WTC11 (cell line): Measurements from ENCODE around the gene NPAS3. TPM values are rescaled to one million over a fixed set of nuclear protein-coding genes. Genes with fewer than 3 reads are reported as not detected.

Experiments used
- ATAC-seq: fragments of 200-7000 bp; cut with Tn5 transposase; 2 replicates; pipeline ENCODE4 v1.10.0; 2021; ENCODE audit warnings: mild to moderate bottlenecking, moderate library complexity
- CTCF ChIA-PET: fragments of 300-600 bp; sonication (Branson Sonifier 250); formaldehyde crosslinking; loops from one replicate; lab custom pipeline; 2021; ENCODE audit warnings: antibody characterized with exemption; lab: Charles Lee
- POLR2A ChIA-PET: fragments of 350-600 bp; sonication (Branson Sonifier 250); formaldehyde crosslinking; loops from one replicate; lab custom pipeline; 2021; ENCODE audit warnings: antibody characterized with exemption; lab: Charles Lee
- DNase-seq: peaks from one replicate; pipeline ENCODE4 v3.0.0; 2021; ENCODE audit warnings: low spot score
- H3K27ac Mint-ChIP-seq: 2 replicates; pipeline ENCODE4 v1.8.0; 2021; ENCODE audit warnings: mixed read lengths
- H3K27me3 Mint-ChIP-seq: 2 replicates; pipeline ENCODE4 v1.8.0; 2021; ENCODE audit warnings: low read depth, mild to moderate bottlenecking, moderate library complexity, mixed read lengths
- H3K36me3 Mint-ChIP-seq: 2 replicates; pipeline ENCODE4 v1.8.0; 2021; ENCODE audit warnings: mixed read lengths
- H3K4me1 Mint-ChIP-seq: 2 replicates; pipeline ENCODE4 v1.8.0; 2022; ENCODE audit warnings: mixed read lengths
- H3K4me3 Mint-ChIP-seq: 2 replicates; pipeline ENCODE4 v1.8.0; 2021; ENCODE audit warnings: mild to moderate bottlenecking, moderate library complexity, mixed read lengths
- H3K9me3 Mint-ChIP-seq: 2 replicates; pipeline ENCODE4 v1.8.0; 2021; ENCODE audit warnings: mixed read lengths
- CBFB ChIP-seq: sonication (generic); formaldehyde crosslinking; IDR thresholded peaks from 2 replicates; pipeline ENCODE4 v1.8.1; 2022; ENCODE audit warnings: mild to moderate bottlenecking, low read depth, missing genetic modification reagents
- ELF4 ChIP-seq: sonication (generic); formaldehyde crosslinking; IDR thresholded peaks from 2 replicates; pipeline ENCODE4 v1.8.1; 2022; ENCODE audit warnings: low read depth, mild to moderate bottlenecking, moderate library complexity, missing genetic modification reagents
- ETV6 ChIP-seq: sonication (generic); formaldehyde crosslinking; IDR thresholded peaks from 2 replicates; pipeline ENCODE4 v1.8.1; 2022; ENCODE audit warnings: mild to moderate bottlenecking, missing genetic modification reagents
- GABPB1 ChIP-seq: sonication (generic); formaldehyde crosslinking; IDR thresholded peaks from 2 replicates; pipeline ENCODE4 v1.8.1; 2023; ENCODE audit warnings: mild to moderate bottlenecking, missing genetic modification reagents
- HMGA2 ChIP-seq: fragments of 250-450 bp; sonication (Bioruptor Pico); IDR thresholded peaks from 2 replicates; pipeline ENCODE4 v1.4.0; 2021; ENCODE audit warnings: mild to moderate bottlenecking, moderate library complexity
- JAZF1 ChIP-seq: fragments of 250-450 bp; sonication (Bioruptor Pico); IDR thresholded peaks from 2 replicates; pipeline ENCODE4 v1.9.0; 2021; ENCODE audit warnings: moderate library complexity, mild to moderate bottlenecking, inconsistent platforms
- JUN ChIP-seq: sonication (generic); formaldehyde crosslinking; IDR thresholded peaks from 2 replicates; pipeline ENCODE4 v1.8.0; 2023; ENCODE audit warnings: mild to moderate bottlenecking, missing genetic modification reagents
- NR2C2 ChIP-seq: sonication (generic); formaldehyde crosslinking; IDR thresholded peaks from 2 replicates; pipeline ENCODE4 v1.8.0; 2022; ENCODE audit warnings: mild to moderate bottlenecking, missing genetic modification reagents
- NR3C1 ChIP-seq: sonication (generic); formaldehyde crosslinking; conservative IDR thresholded peaks from 2 replicates; pipeline ENCODE4 v1.8.1; 2023; ENCODE audit warnings: low read depth, mild to moderate bottlenecking, missing genetic modification reagents
- RORB ChIP-seq: fragments of 250-450 bp; sonication (Bioruptor Pico); IDR thresholded peaks from 2 replicates; pipeline ENCODE4 v1.9.0; 2021; ENCODE audit warnings: mild to moderate bottlenecking
- ZNF138 ChIP-seq: sonication (generic); formaldehyde crosslinking; conservative IDR thresholded peaks from 2 replicates; pipeline ENCODE4 v1.8.1; 2022; ENCODE audit warnings: mild to moderate bottlenecking, moderate library complexity, missing genetic modification reagents
- total RNA-seq: library from RNA; stranded (reverse); gene quantifications from 3 replicates; pipeline ENCODE4 v1.2.3, GENCODE V29; 2021
- TF ChIP-seq, protein P1 (sequence below): sonication (generic); formaldehyde crosslinking; IDR thresholded peaks from 2 replicates; pipeline ENCODE4 v1.8.0; 2022; ENCODE audit warnings: mild to moderate bottlenecking, missing genetic modification reagents
- TF ChIP-seq, protein P2 (sequence below): fragments of 200-600 bp; IDR thresholded peaks from 2 replicates; pipeline ENCODE4 v1.8.0; 2022; ENCODE audit warnings: antibody characterized with exemption
- TF ChIP-seq, protein P3 (sequence below): sonication (generic); formaldehyde crosslinking; IDR thresholded peaks from 2 replicates; pipeline ENCODE4 v1.8.1; 2023; ENCODE audit warnings: mild to moderate bottlenecking, missing genetic modification reagents
- TF ChIP-seq, protein P4 (sequence below): sonication (generic); formaldehyde crosslinking; IDR thresholded peaks from 2 replicates; pipeline ENCODE4 v1.8.1; 2023; ENCODE audit warnings: mild to moderate bottlenecking, missing genetic modification reagents, moderate library complexity
- TF ChIP-seq, protein P5 (sequence below): sonication (generic); formaldehyde crosslinking; IDR thresholded peaks from 2 replicates; pipeline ENCODE4 v1.8.0; 2022; ENCODE audit warnings: mild to moderate bottlenecking, missing genetic modification reagents
- TF ChIP-seq, protein P6 (sequence below): sonication (generic); formaldehyde crosslinking; conservative IDR thresholded peaks from 2 replicates; pipeline ENCODE4 v1.8.1; 2023; ENCODE audit warnings: mild to moderate bottlenecking, low read depth, missing genetic modification reagents, moderate library complexity
- TF ChIP-seq, protein P7 (sequence below): sonication (generic); formaldehyde crosslinking; IDR thresholded peaks from 2 replicates; pipeline ENCODE4 v1.8.0; 2023; ENCODE audit warnings: missing genetic modification reagents
- TF ChIP-seq, protein P8 (sequence below): fragments of 250-450 bp; sonication (Bioruptor Pico); IDR thresholded peaks from 2 replicates; pipeline ENCODE4 v1.9.0; 2021; ENCODE audit warnings: mild to moderate bottlenecking, borderline replicate concordance

The NPAS3 gene
- total RNA-seq, 1 experiment from 2014 or later, result 3.2 TPM

DNA sequence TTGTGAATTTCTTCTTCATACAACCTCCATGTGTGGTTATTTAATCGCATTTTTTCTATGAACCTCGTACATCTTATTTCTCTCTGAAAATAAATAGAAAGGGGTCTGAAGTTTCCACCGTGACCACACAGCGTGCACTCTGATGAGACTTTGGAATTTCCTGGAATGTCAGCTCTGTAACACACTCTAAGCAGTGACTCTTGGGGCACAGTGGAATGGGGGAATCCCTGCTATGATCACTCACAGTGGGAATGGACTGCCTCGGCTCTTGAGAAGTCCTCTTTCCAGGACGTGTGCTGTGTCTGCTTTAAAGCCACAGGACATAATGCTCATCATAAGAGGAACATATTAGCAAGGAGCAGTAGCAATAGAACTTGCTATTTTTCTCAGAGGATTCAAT is 596.0 kb downstream of the NPAS3 start (continued):
- TF ChIP-seq, protein P1, sequence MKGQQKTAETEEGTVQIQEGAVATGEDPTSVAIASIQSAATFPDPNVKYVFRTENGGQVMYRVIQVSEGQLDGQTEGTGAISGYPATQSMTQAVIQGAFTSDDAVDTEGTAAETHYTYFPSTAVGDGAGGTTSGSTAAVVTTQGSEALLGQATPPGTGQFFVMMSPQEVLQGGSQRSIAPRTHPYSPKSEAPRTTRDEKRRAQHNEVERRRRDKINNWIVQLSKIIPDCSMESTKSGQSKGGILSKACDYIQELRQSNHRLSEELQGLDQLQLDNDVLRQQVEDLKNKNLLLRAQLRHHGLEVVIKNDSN, result no peak
- TF ChIP-seq, protein P2, sequence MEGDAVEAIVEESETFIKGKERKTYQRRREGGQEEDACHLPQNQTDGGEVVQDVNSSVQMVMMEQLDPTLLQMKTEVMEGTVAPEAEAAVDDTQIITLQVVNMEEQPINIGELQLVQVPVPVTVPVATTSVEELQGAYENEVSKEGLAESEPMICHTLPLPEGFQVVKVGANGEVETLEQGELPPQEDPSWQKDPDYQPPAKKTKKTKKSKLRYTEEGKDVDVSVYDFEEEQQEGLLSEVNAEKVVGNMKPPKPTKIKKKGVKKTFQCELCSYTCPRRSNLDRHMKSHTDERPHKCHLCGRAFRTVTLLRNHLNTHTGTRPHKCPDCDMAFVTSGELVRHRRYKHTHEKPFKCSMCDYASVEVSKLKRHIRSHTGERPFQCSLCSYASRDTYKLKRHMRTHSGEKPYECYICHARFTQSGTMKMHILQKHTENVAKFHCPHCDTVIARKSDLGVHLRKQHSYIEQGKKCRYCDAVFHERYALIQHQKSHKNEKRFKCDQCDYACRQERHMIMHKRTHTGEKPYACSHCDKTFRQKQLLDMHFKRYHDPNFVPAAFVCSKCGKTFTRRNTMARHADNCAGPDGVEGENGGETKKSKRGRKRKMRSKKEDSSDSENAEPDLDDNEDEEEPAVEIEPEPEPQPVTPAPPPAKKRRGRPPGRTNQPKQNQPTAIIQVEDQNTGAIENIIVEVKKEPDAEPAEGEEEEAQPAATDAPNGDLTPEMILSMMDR, result no peak
- no peak for TF ChIP-seq RORB (CRISPR knock-in tag)
- TF ChIP-seq, protein P3, sequence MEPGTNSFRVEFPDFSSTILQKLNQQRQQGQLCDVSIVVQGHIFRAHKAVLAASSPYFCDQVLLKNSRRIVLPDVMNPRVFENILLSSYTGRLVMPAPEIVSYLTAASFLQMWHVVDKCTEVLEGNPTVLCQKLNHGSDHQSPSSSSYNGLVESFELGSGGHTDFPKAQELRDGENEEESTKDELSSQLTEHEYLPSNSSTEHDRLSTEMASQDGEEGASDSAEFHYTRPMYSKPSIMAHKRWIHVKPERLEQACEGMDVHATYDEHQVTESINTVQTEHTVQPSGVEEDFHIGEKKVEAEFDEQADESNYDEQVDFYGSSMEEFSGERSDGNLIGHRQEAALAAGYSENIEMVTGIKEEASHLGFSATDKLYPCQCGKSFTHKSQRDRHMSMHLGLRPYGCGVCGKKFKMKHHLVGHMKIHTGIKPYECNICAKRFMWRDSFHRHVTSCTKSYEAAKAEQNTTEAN, result no peak
- TF ChIP-seq, protein P4, sequence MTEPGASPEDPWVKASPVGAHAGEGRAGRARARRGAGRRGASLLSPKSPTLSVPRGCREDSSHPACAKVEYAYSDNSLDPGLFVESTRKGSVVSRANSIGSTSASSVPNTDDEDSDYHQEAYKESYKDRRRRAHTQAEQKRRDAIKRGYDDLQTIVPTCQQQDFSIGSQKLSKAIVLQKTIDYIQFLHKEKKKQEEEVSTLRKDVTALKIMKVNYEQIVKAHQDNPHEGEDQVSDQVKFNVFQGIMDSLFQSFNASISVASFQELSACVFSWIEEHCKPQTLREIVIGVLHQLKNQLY (CRISPR knock-in tag), result no peak
- TF ChIP-seq, all 79 proteins: peak for 0

DNA sequence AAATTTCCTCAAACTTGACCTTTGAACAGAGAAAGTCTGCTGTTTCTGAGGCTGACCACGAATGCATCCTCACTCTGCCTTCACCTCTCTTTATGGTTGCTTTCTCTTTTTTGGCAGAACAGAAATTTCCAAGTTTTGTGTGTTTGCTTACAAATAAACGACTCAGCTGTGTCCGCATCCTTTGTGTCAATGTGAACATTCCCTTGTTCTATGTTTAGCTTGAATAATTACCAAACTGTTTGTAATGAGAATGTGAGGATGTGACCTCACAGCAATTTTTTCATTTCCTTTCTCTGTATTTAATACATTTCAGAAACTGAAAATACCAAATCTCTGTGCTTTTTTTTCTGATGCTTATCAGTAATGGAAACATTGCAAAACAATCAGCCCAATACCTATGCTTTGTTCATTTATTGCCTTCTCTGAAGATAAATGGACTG is 601.3 kb downstream of the NPAS3 start:
- Mint-ChIP-seq H3K4me1 (peaks cover 10% of the 10 kb centered on the region; the same call in 1 of the 2 replicates), H3K27ac (no peak overlapping the region), H3K9me3 (no peaks in the 10 kb centered on the region), H3K36me3 (no peaks in the 10 kb centered on the region), H3K4me3 (no peak overlapping the region), H3K27me3 (no peaks in the 10 kb centered on the region; the same call in 1 of the 2 replicates)
- ChIA-PET POLR2A (no interaction called here), CTCF (no interaction called here)
- DNase-seq (no peak), ATAC-seq (no peak)
- TF ChIP-seq JAZF1 (CRISPR knock-in tag) (no peak), ZNF138 (CRISPR knock-in tag) (no peak), CBFB (CRISPR knock-in tag) (no peak)
- TF ChIP-seq, protein P5, sequence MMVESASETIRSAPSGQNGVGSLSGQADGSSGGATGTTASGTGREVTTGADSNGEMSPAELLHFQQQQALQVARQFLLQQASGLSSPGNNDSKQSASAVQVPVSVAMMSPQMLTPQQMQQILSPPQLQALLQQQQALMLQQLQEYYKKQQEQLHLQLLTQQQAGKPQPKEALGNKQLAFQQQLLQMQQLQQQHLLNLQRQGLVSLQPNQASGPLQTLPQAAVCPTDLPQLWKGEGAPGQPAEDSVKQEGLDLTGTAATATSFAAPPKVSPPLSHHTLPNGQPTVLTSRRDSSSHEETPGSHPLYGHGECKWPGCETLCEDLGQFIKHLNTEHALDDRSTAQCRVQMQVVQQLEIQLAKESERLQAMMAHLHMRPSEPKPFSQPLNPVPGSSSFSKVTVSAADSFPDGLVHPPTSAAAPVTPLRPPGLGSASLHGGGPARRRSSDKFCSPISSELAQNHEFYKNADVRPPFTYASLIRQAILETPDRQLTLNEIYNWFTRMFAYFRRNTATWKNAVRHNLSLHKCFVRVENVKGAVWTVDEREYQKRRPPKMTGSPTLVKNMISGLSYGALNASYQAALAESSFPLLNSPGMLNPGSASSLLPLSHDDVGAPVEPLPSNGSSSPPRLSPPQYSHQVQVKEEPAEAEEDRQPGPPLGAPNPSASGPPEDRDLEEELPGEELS (CRISPR knock-in tag), result no peak

DNA sequence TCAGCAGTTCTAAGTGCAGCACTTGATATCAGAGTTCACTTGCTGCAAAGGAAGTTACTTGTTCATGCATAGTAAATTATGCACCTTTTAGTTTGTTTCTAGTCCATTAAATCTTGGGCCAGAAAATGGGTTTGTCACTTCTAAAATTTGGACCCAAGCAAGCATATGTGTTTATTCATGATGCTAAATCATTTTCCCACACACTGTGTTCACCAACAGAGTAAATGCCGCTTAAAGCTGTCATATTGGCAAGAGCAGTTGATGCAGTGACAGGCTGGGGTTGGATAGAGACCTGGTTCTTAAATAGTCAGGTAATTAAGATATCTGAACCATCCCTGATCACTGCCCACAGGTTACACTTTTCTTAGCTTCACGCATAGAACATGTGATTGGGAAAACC is 602.5 kb downstream of the NPAS3 start:
- Mint-ChIP-seq H3K36me3 (no peaks in the 10 kb centered on the region), H3K4me3 (no peak overlapping the region), H3K4me1 (peaks cover 10% of the 10 kb centered on the region; the same call in 1 of the 2 replicates), H3K27me3 (no peaks in the 10 kb centered on the region; the same call in 1 of the 2 replicates), H3K9me3 (no peaks in the 10 kb centered on the region), H3K27ac (no peak overlapping the region)
- POLR2A ChIA-PET, result no interaction called here
- ATAC-seq, result no peak
- DNase-seq, result no peak
- CTCF ChIA-PET, result interaction anchor here (0.5 kb wide), 1 partner anchor 9 kb away, joined by 3 read pairs; no protein-coding TSS in a partner anchor
- TF ChIP-seq NR3C1 (CRISPR knock-in tag), result no peak
- TF ChIP-seq GABPB1, result no peak
- TF ChIP-seq, protein P6, sequence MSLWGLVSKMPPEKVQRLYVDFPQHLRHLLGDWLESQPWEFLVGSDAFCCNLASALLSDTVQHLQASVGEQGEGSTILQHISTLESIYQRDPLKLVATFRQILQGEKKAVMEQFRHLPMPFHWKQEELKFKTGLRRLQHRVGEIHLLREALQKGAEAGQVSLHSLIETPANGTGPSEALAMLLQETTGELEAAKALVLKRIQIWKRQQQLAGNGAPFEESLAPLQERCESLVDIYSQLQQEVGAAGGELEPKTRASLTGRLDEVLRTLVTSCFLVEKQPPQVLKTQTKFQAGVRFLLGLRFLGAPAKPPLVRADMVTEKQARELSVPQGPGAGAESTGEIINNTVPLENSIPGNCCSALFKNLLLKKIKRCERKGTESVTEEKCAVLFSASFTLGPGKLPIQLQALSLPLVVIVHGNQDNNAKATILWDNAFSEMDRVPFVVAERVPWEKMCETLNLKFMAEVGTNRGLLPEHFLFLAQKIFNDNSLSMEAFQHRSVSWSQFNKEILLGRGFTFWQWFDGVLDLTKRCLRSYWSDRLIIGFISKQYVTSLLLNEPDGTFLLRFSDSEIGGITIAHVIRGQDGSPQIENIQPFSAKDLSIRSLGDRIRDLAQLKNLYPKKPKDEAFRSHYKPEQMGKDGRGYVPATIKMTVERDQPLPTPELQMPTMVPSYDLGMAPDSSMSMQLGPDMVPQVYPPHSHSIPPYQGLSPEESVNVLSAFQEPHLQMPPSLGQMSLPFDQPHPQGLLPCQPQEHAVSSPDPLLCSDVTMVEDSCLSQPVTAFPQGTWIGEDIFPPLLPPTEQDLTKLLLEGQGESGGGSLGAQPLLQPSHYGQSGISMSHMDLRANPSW (CRISPR knock-in tag), result no peak
- TF ChIP-seq ELF4 (CRISPR knock-in tag), result no peak
- TF ChIP-seq HMGA2, result no peak
- TF ChIP-seq, protein P7, sequence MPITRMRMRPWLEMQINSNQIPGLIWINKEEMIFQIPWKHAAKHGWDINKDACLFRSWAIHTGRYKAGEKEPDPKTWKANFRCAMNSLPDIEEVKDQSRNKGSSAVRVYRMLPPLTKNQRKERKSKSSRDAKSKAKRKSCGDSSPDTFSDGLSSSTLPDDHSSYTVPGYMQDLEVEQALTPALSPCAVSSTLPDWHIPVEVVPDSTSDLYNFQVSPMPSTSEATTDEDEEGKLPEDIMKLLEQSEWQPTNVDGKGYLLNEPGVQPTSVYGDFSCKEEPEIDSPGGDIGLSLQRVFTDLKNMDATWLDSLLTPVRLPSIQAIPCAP (CRISPR knock-in tag), result no peak
- no peak for TF ChIP-seq JUN (CRISPR knock-in tag)
- TF ChIP-seq, protein P8, sequence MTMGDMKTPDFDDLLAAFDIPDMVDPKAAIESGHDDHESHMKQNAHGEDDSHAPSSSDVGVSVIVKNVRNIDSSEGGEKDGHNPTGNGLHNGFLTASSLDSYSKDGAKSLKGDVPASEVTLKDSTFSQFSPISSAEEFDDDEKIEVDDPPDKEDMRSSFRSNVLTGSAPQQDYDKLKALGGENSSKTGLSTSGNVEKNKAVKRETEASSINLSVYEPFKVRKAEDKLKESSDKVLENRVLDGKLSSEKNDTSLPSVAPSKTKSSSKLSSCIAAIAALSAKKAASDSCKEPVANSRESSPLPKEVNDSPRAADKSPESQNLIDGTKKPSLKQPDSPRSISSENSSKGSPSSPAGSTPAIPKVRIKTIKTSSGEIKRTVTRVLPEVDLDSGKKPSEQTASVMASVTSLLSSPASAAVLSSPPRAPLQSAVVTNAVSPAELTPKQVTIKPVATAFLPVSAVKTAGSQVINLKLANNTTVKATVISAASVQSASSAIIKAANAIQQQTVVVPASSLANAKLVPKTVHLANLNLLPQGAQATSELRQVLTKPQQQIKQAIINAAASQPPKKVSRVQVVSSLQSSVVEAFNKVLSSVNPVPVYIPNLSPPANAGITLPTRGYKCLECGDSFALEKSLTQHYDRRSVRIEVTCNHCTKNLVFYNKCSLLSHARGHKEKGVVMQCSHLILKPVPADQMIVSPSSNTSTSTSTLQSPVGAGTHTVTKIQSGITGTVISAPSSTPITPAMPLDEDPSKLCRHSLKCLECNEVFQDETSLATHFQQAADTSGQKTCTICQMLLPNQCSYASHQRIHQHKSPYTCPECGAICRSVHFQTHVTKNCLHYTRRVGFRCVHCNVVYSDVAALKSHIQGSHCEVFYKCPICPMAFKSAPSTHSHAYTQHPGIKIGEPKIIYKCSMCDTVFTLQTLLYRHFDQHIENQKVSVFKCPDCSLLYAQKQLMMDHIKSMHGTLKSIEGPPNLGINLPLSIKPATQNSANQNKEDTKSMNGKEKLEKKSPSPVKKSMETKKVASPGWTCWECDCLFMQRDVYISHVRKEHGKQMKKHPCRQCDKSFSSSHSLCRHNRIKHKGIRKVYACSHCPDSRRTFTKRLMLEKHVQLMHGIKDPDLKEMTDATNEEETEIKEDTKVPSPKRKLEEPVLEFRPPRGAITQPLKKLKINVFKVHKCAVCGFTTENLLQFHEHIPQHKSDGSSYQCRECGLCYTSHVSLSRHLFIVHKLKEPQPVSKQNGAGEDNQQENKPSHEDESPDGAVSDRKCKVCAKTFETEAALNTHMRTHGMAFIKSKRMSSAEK (CRISPR knock-in tag), result no peak
- TF ChIP-seq ETV6 (CRISPR knock-in tag), result no peak
- no peak for TF ChIP-seq NR2C2 (CRISPR knock-in tag)
